Sigmoid colon (tissue), 6 donors: Measurements from ENCODE around the gene SORL1-AS1.

ENCODE experiments used
- DNase-seq: peaks from one replicate; pipeline ENCODE4 v3.0.0-alpha.2; 2019
- H3K27ac ChIP-seq, 4 donors: fragments of 200-600 bp; sonication (generic); one replicate each; pipeline ENCODE4 v1.5.1; 2016 to 2019; ENCODE audit warnings: mild to moderate bottlenecking in 1 of 4
- H3K27me3 ChIP-seq, 3 donors: fragments of 200-600 bp; sonication (generic); one replicate each; pipeline ENCODE4 v1.5.1; 2019; ENCODE audit warnings: mild to moderate bottlenecking in 1 of 3
- H3K36me3 ChIP-seq, 4 donors: fragments of 200-600 bp; sonication (generic); one replicate each; pipeline ENCODE4 v1.5.1; 2016 to 2019
- H3K4me1 ChIP-seq, 4 donors: fragments of 200-600 bp; sonication (generic); one replicate each; pipeline ENCODE4 v1.5.1; 2017 to 2019
- H3K4me3 ChIP-seq, 4 donors: fragments of 200-600 bp; sonication (generic); one replicate each; pipeline ENCODE4 v1.5.1; 2017 to 2019; ENCODE audit warnings: mild to moderate bottlenecking in 2 of 4, moderate library complexity in 1 of 4
- H3K9me3 ChIP-seq, 4 donors: fragments of 200-600 bp in 3 of 4; sonication (generic) in 3 of 4; one replicate each; pipeline versions ENCODE4 v1.5.1 to v1.6.1; 2013 to 2019
- CTCF ChIP-seq, 4 experiments: fragments of 450-650 bp in 3 of 4; fragments of 200-600 bp in 1 of 4; IDR thresholded peaks; one replicate each; pipeline ENCODE4 v1.5.1; 2016 to 2019; ENCODE audit warnings: antibody characterized with exemption in 4 of 4, mild to moderate bottlenecking in 3 of 4, moderate library complexity in 2 of 4
- EP300 ChIP-seq, 4 donors: sonication (generic); formaldehyde crosslinking; IDR thresholded peaks; one replicate each; pipeline ENCODE4 v1.6.1; 2017; ENCODE audit warnings: antibody characterized with exemption in 4 of 4
- POLR2A ChIP-seq, 2 donors: fragments of 450-650 bp; IDR thresholded peaks; one replicate each; pipeline ENCODE4 v1.6.1; 2016; ENCODE audit warnings: antibody characterized with exemption in 2 of 2, mild to moderate bottlenecking in 2 of 2, moderate library complexity in 2 of 2
- POLR2AphosphoS5 ChIP-seq, 4 donors: sonication (generic); formaldehyde crosslinking; IDR thresholded peaks; one replicate each; pipeline ENCODE4 v1.6.1; 2017; ENCODE audit warnings: antibody characterized with exemption in 4 of 4
- WGBS, 2 donors: extraction: QIAGEN DNeasy Blood & Tissue Kit; methylation state at CpG; one replicate each; pipeline ENCODE4 v1.1.7; 2013; 5-methylcytosine and 5-hydroxymethylcytosine counted together
- intact Hi-C: fragments of 100-400 bp; cut with DNase I; formaldehyde crosslinking; loops from one replicate; pipeline ENCODE4 v1.15.1; 2023
- donor health status: healthy with polysubstance abuse.
- donor health status: healthy.

Gene SORL1-AS1

GRCh38 chr11:121422675-121423074, 30.1 kb downstream of the SORL1-AS1 start:
- no peak overlapping the region for H3K4me3 ChIP-seq
- no peaks in the 10 kb centered on the region for H3K9me3 ChIP-seq
- H3K4me1 ChIP-seq, result peaks cover 0 to 11% (median under 1%) of the 10 kb centered on the region in 4 donors
- no peaks in the 10 kb centered on the region for H3K27me3 ChIP-seq
- no peak overlapping the region for H3K27ac ChIP-seq
- no peak for TF ChIP-seq EP300 (IDR thresholded peaks at IDR 0.05)
- TF ChIP-seq POLR2A (IDR thresholded peaks at IDR 0.05), result no peak
- TF ChIP-seq POLR2AphosphoS5 (IDR thresholded peaks at IDR 0.05), result no peak
- no peak for TF ChIP-seq CTCF (IDR thresholded peaks at IDR 0.05)
- no peak for DNase-seq
- 45 to 76% methylated on average over 4 of the region's 4 CpGs for WGBS, 2 donors
- intact Hi-C loops, result no loop called here
- no peaks in the 10 kb centered on the region for H3K36me3 ChIP-seq

DNA sequence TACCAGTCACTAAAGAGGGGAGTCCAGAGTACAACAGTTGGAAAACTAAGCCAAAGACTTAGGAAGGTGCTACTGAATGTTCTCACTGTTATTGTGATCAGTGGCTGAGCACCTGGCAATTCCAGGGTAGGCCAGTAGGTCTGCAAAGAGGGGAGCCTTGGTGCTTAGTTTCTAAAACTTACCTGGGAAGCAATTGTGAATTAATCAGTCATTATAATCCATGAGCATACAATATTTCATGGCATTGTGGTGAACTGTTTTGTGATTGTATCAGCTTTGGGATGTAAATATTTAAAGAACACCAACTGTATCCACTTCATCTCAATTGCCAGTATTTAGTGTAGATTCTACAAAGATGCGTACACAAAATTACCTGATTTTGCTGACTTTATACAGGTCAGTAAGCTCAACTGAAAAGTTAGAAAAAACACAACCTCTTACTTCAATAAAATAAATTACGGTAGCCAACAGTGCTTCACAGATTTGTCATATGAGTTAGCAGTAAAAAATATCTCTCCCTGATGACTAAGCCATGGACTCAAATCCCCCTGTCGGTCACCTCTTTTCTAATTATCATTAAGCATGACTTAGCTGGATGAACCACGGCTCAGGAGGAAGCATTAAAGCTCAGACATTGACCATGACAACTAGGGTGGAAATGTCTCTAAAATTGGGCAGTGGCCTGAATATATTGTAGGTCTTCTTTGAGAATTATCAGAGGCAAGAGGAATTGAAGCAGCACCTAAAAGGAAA, 31.4 kb downstream of the SORL1-AS1 start:
- no peak for DNase-seq
- Histone ChIP-seq H3K36me3 (no peaks in the 10 kb centered on the region), H3K4me3 (no peak overlapping the region), H3K27me3 (no peaks in the 10 kb centered on the region), H3K9me3 (no peaks in the 10 kb centered on the region), H3K27ac (no peak overlapping the region), H3K4me1 (peaks cover 0 to 15% (median 13%) of the 10 kb centered on the region in 4 donors)
- intact Hi-C loops, result no loop called here
- 65 to 87% methylated on average over 4 of the region's 4 CpGs for WGBS, 2 donors
- TF ChIP-seq EP300 (IDR thresholded peaks at IDR 0.05), result no peak
- no peak for TF ChIP-seq POLR2AphosphoS5 (IDR thresholded peaks at IDR 0.05)
- no peak for TF ChIP-seq CTCF (IDR thresholded peaks at IDR 0.05)
- no peak for TF ChIP-seq POLR2A (IDR thresholded peaks at IDR 0.05)

DNA sequence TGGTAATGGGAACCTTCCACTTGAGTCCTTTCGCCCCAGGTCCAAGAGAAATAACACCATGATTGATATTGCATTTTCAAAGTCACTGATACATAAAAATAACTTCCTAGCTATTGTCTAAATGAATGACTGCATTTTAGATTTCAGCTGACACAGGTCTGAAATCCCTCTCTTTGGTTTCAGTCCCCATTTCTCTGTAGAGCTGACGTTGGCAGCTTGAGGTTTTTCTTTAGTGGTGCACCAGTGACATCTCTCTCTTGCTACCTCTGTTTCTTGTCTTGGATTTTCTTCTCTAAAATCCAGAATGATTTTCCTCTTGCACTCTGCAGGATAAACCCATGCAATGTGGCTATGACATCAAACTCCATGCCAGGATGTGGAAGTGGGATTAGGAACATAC, 32.4 kb downstream of the SORL1-AS1 start:
- 82 to 95% methylated on average over 2 of the region's 2 CpGs for WGBS, 2 donors
- TF ChIP-seq POLR2A (IDR thresholded peaks at IDR 0.05) (no peak), EP300 (IDR thresholded peaks at IDR 0.05) (no peak), POLR2AphosphoS5 (IDR thresholded peaks at IDR 0.05) (no peak), CTCF (IDR thresholded peaks at IDR 0.05) (no peak)
- intact Hi-C loops, result no loop called here
- Histone ChIP-seq H3K4me3 (no peak overlapping the region), H3K36me3 (no peaks in the 10 kb centered on the region), H3K27ac (no peak overlapping the region), H3K27me3 (no peaks in the 10 kb centered on the region), H3K4me1 (peaks cover 0 to 25% (median 18%) of the 10 kb centered on the region in 4 donors), H3K9me3 (no peaks in the 10 kb centered on the region)
- no peak for DNase-seq

GRCh38 chr11:121419836-121420235, 32.9 kb downstream of the SORL1-AS1 start:
- Histone ChIP-seq H3K27ac (no peak overlapping the region), H3K9me3 (no peaks in the 10 kb centered on the region), H3K4me1 (peaks cover 0 to 28% (median 18%) of the 10 kb centered on the region in 4 donors), H3K27me3 (no peaks in the 10 kb centered on the region), H3K4me3 (no peak overlapping the region), H3K36me3 (no peaks in the 10 kb centered on the region)
- intact Hi-C loops, result loop anchor here (5.0 kb wide), 1 partner anchor 32 kb away; the partner anchor contains the start of genes SORL1 and SORL1-AS1
- DNase-seq, result no peak
- TF ChIP-seq CTCF (IDR thresholded peaks at IDR 0.05) (no peak), POLR2AphosphoS5 (IDR thresholded peaks at IDR 0.05) (no peak), POLR2A (IDR thresholded peaks at IDR 0.05) (no peak), EP300 (IDR thresholded peaks at IDR 0.05) (no peak)
- 25 to 74% methylated on average over 4 of the region's 4 CpGs for WGBS, 2 donors
